ENCODE measurements around the gene SF3B3.

The SF3B3 gene

GRCh38 chr16:70523743-70524398 is at the start of gene SF3B3:
Gene SF3B3 (plus strand): TSS chr16:70523816. CDS start chr16:70526657, 2,841 bp downstream.
- DNase-seq (ENCODE audit: low read depth) = peak; percentile 82
- H3K4me3 ChIP-seq (ENCODE audit: low read depth, low read length) = peak within 1 kb of the TSS; percentile 81
- TF ChIP-seq MAX (IDR thresholded peaks at IDR 0.05; ENCODE audit: low read depth, low read length) = peak; percentile 77
- TF ChIP-seq MYC (IDR thresholded peaks at IDR 0.05; ENCODE audit: low read depth, low read length) = peak; percentile 90
- no peak for TF ChIP-seq CTCF (IDR thresholded peaks at IDR 0.05; ENCODE audit: low read depth, low read length)
- peak; percentile 93 for TF ChIP-seq POLR2A (IDR thresholded peaks at IDR 0.05; ENCODE audit: extremely low read depth, insufficient read length)

GRCh38 chr16:70474320-70475053 is 49.1 kb upstream of the SF3B3 start:
- H3K4me3 ChIP-seq (ENCODE audit: low read depth, low read length) = no peak overlapping the region
- TF ChIP-seq POLR2A (IDR thresholded peaks at IDR 0.05; ENCODE audit: extremely low read depth, insufficient read length) (no peak), MYC (IDR thresholded peaks at IDR 0.05; ENCODE audit: low read depth, low read length) (no peak), CTCF (IDR thresholded peaks at IDR 0.05; ENCODE audit: low read depth, low read length) (no peak), MAX (IDR thresholded peaks at IDR 0.05; ENCODE audit: low read depth, low read length) (no peak)
- no peak for DNase-seq (ENCODE audit: low read depth)

GRCh38 chr16:70475054-70475871 is 48.4 kb upstream of the SF3B3 start:
- H3K4me3 ChIP-seq (ENCODE audit: low read depth, low read length) = no peak overlapping the region
- DNase-seq (ENCODE audit: low read depth) = no peak
- TF ChIP-seq POLR2A (IDR thresholded peaks at IDR 0.05; ENCODE audit: extremely low read depth, insufficient read length) = no peak
- no peak for TF ChIP-seq MYC (IDR thresholded peaks at IDR 0.05; ENCODE audit: low read depth, low read length)
- no peak for TF ChIP-seq CTCF (IDR thresholded peaks at IDR 0.05; ENCODE audit: low read depth, low read length)
- TF ChIP-seq MAX (IDR thresholded peaks at IDR 0.05; ENCODE audit: low read depth, low read length) = no peak

- TF ChIP-seq CTCF (IDR thresholded peaks at IDR 0.05; ENCODE audit: low read depth, low read length) (no peak), MAX (IDR thresholded peaks at IDR 0.05; ENCODE audit: low read depth, low read length) (peak; percentile 24; the same call in 1 of the 2 replicates), POLR2A (IDR thresholded peaks at IDR 0.05; ENCODE audit: extremely low read depth, insufficient read length) (no peak), MYC (IDR thresholded peaks at IDR 0.05; ENCODE audit: low read depth, low read length) (no peak)
- no peak overlapping the region for H3K4me3 ChIP-seq (ENCODE audit: low read depth, low read length)
- peak; percentile 61 for DNase-seq (ENCODE audit: low read depth)
These were observed 47.2 kb upstream of the SF3B3 start for GRCh38 chr16:70476272-70477020.

GRCh38 chr16:70478169-70478568 is 45.4 kb upstream of the SF3B3 start:
- H3K4me3 ChIP-seq (ENCODE audit: low read depth, low read length) = no peak overlapping the region
- TF ChIP-seq POLR2A (IDR thresholded peaks at IDR 0.05; ENCODE audit: extremely low read depth, insufficient read length) (no peak), MYC (IDR thresholded peaks at IDR 0.05; ENCODE audit: low read depth, low read length) (no peak), MAX (IDR thresholded peaks at IDR 0.05; ENCODE audit: low read depth, low read length) (no peak), CTCF (IDR thresholded peaks at IDR 0.05; ENCODE audit: low read depth, low read length) (no peak)
- no peak for DNase-seq (ENCODE audit: low read depth)
